NOMO-1 treated with dmso at 0.1 percent for 144 hours (cell line): ENCODE results near the gene VAV3.
"Not testable (repeated sequence)": the region's sequence is repeated elsewhere in the genome, so short reads cannot be mapped to it uniquely, and the experiment has no call there.

ENCODE experiments used
- DNase-seq: peaks from one replicate; lab custom pipeline; 2025; ENCODE audit not compliant: unreplicated experiment; lab: John Stamatoyannopoulos, UW

Gene VAV3

GRCh38 chr1:107895403-107896191, 69.4 kb downstream of the VAV3 start:
- DNase-seq, result no peak

- no peak for DNase-seq
Measured at GRCh38 chr1:107894605-107895004, 70.4 kb downstream of the VAV3 start.

- DNase-seq, result not testable (repeated sequence)
Measured at GRCh38 chr1:107893350-107893749, 71.6 kb downstream of the VAV3 start.

GRCh38 chr1:107889524-107889923, 75.5 kb downstream of the VAV3 start:
- no peak for DNase-seq

GRCh38 chr1:107883562-107883961, 81.4 kb downstream of the VAV3 start:
- peak; percentile 44 for DNase-seq

- DNase-seq, result no peak
Measured at GRCh38 chr1:107879927-107880326, 85.1 kb downstream of the VAV3 start.

- no peak for DNase-seq
Measured at GRCh38 chr1:107879346-107879745, 85.6 kb downstream of the VAV3 start.

- DNase-seq, result no peak
Measured at GRCh38 chr1:107877745-107878144, 87.2 kb downstream of the VAV3 start.

GRCh38 chr1:107877092-107877491, 87.9 kb downstream of the VAV3 start:
- DNase-seq, result peak; percentile 47

GRCh38 chr1:107875689-107876088, 89.3 kb downstream of the VAV3 start:
- no peak for DNase-seq

- no peak for DNase-seq
Measured at GRCh38 chr1:107874221-107874620, 90.8 kb downstream of the VAV3 start.

- DNase-seq, result no peak
Measured at GRCh38 chr1:107871687-107872395, 93.1 kb downstream of the VAV3 start.

- no peak for DNase-seq
Measured at GRCh38 chr1:107871259-107871658, 93.7 kb downstream of the VAV3 start.

- DNase-seq, result no peak
Measured at GRCh38 chr1:107870696-107871095, 94.3 kb downstream of the VAV3 start.

- DNase-seq, result no peak
Measured at GRCh38 chr1:107867897-107868296, 97.1 kb downstream of the VAV3 start.

GRCh38 chr1:107867422-107867821, 97.6 kb downstream of the VAV3 start:
- no peak for DNase-seq

- DNase-seq, result no peak
Measured at GRCh38 chr1:107866870-107867269, 98.1 kb downstream of the VAV3 start.

GRCh38 chr1:107865627-107866026, 99.4 kb downstream of the VAV3 start:
- DNase-seq, result no peak

GRCh38 chr1:107863342-107863741, 101.6 kb downstream of the VAV3 start:
- no peak for DNase-seq

- no peak for DNase-seq
Measured at GRCh38 chr1:107862064-107862463, 102.9 kb downstream of the VAV3 start.

GRCh38 chr1:107858323-107858722, 106.7 kb downstream of the VAV3 start:
- DNase-seq, result no peak

GRCh38 chr1:107851418-107851817, 113.6 kb downstream of the VAV3 start:
- no peak for DNase-seq
